SU-DHL-6 (cell line): Measurements from ENCODE around the gene LENG9.

Source experiments
- CTCF ChIP-seq: fragments of 200-600 bp; sonication (generic); IDR thresholded peaks from one replicate; pipeline ENCODE4 v1.5.1; 2017; ENCODE audit warnings: antibody characterized with exemption, mild to moderate bottlenecking, low read length, moderate library complexity; ENCODE audit not compliant: insufficient read depth, poor library complexity, severe bottlenecking
- EZH2phosphoT487 ChIP-seq: fragments of 200-600 bp; sonication (generic), shearing (Covaris generic); conservative IDR thresholded peaks from 2 replicates; pipeline ENCODE4 v1.6.1; 2018; ENCODE audit warnings: mild to moderate bottlenecking, antibody characterized with exemption, low read length, moderate library complexity, mixed read lengths

DNA sequence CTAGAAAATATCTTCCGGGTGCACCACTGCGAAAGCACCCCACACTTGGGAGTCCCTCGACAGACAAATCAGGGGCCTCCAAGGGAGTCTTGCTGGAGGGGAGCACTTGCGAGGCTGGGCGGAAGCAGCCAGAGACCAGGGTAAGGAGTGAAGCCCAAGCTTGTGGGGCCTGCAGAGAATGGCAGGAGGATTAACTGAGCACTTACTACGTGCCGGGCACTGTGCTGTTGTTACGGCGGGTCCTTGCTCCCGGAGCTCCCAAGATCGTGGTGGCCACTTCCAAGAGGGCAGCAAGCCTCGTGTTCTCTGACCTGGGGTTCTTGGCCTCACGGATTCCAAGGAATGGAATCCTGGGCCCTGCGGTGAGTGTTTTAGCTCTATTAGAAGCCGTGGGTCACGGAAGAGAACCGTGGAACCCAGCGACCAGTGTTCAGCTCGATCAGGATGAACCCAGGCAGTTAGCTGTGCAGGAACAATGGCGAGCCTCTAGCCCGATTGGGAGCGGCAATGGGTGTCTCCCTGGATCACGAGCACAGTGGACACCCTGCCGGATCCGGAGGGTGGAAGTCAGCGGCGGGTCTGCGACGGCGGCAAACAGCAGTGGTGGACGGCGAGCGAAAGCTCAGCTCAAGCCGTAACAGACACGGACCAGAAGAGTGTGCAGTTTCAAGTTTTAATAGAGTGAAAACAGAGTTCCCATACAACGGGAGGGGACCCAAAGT is 38.8 kb downstream of the LENG9 start:
- TF ChIP-seq CTCF (no peak), EZH2phosphoT487 (no peak)
